Measurements from ENCODE around the gene SSBP2. TPM values are rescaled to one million over a fixed set of nuclear protein-coding genes. Genes with fewer than 3 reads are reported as not detected.

The SSBP2 gene
- total RNA-seq, 1 donor from 2014 or later = 47.9 TPM

- Mint-ChIP-seq H3K36me3 (ENCODE audit: low read depth) (peaks cover 12% of the 10 kb centered on the region), H3K27me3 (ENCODE audit: low read depth) (no peaks in the 10 kb centered on the region), H3K4me3 (ENCODE audit: unreplicated experiment) (no peak overlapping the region), H3K4me1 (ENCODE audit: low read depth) (no peaks in the 10 kb centered on the region), H3K27ac (ENCODE audit: unreplicated experiment) (no peak overlapping the region), H3K9me3 (ENCODE audit: low read depth) (peaks cover 5% of the 10 kb centered on the region)
- no peak for DNase-seq (ENCODE audit: low spot score)
- TF ChIP-seq CTCF (IDR thresholded peaks at IDR 0.05) = no peak
Observed at GRCh38 chr5:81469676-81470075, 281.2 kb downstream of the SSBP2 start.

GRCh38 chr5:81450940-81451339 lies 300.0 kb downstream of the SSBP2 start:
- H3K36me3 Mint-ChIP-seq (ENCODE audit: low read depth) = peaks cover 19% of the 10 kb centered on the region
- DNase-seq (ENCODE audit: low spot score) = no peak
- H3K27me3 Mint-ChIP-seq (ENCODE audit: low read depth) = no peaks in the 10 kb centered on the region
- peaks cover 8% of the 10 kb centered on the region for H3K4me1 Mint-ChIP-seq (ENCODE audit: low read depth)
- H3K9me3 Mint-ChIP-seq (ENCODE audit: low read depth) = no peaks in the 10 kb centered on the region
- no peak overlapping the region for H3K27ac Mint-ChIP-seq (ENCODE audit: unreplicated experiment)
- H3K4me3 Mint-ChIP-seq (ENCODE audit: unreplicated experiment) = no peak overlapping the region
- TF ChIP-seq CTCF (IDR thresholded peaks at IDR 0.05) = no peak

- Mint-ChIP-seq H3K36me3 (ENCODE audit: low read depth) (peaks cover 2% of the 10 kb centered on the region), H3K27ac (ENCODE audit: unreplicated experiment) (no peak overlapping the region), H3K27me3 (ENCODE audit: low read depth) (no peaks in the 10 kb centered on the region), H3K4me1 (ENCODE audit: low read depth) (no peaks in the 10 kb centered on the region), H3K9me3 (ENCODE audit: low read depth) (no peaks in the 10 kb centered on the region), H3K4me3 (ENCODE audit: unreplicated experiment) (no peak overlapping the region)
- TF ChIP-seq CTCF (IDR thresholded peaks at IDR 0.05) = no peak
- DNase-seq (ENCODE audit: low spot score) = no peak
Observed at GRCh38 chr5:81435023-81435422, 315.9 kb downstream of the SSBP2 start.

- DNase-seq (ENCODE audit: low spot score) = no peak
- peaks cover 27% of the 10 kb centered on the region for H3K4me1 Mint-ChIP-seq (ENCODE audit: low read depth)
- H3K36me3 Mint-ChIP-seq (ENCODE audit: low read depth) = peaks cover 2% of the 10 kb centered on the region
- TF ChIP-seq CTCF (IDR thresholded peaks at IDR 0.05) = no peak
- no peaks in the 10 kb centered on the region for H3K9me3 Mint-ChIP-seq (ENCODE audit: low read depth)
- no peak overlapping the region for H3K4me3 Mint-ChIP-seq (ENCODE audit: unreplicated experiment)
- H3K27ac Mint-ChIP-seq (ENCODE audit: unreplicated experiment) = no peak overlapping the region
- no peaks in the 10 kb centered on the region for H3K27me3 Mint-ChIP-seq (ENCODE audit: low read depth)
Observed at GRCh38 chr5:81429985-81430384, 320.9 kb downstream of the SSBP2 start.

- peaks cover 27% of the 10 kb centered on the region for H3K4me1 Mint-ChIP-seq (ENCODE audit: low read depth)
- peaks cover 2% of the 10 kb centered on the region for H3K36me3 Mint-ChIP-seq (ENCODE audit: low read depth)
- TF ChIP-seq CTCF (IDR thresholded peaks at IDR 0.05) = no peak
- H3K9me3 Mint-ChIP-seq (ENCODE audit: low read depth) = no peaks in the 10 kb centered on the region
- no peak overlapping the region for H3K4me3 Mint-ChIP-seq (ENCODE audit: unreplicated experiment)
- no peaks in the 10 kb centered on the region for H3K27me3 Mint-ChIP-seq (ENCODE audit: low read depth)
- H3K27ac Mint-ChIP-seq (ENCODE audit: unreplicated experiment) = no peak overlapping the region
- no peak for DNase-seq (ENCODE audit: low spot score)
Observed at GRCh38 chr5:81429363-81429762, 321.5 kb downstream of the SSBP2 start.

All from chondrocyte (in vitro differentiated cells).